Duodenal mucosa (tissue), 2 donors: Measurements from ENCODE around the gene ATRNL1.

ENCODE experiments used
- H3K27ac ChIP-seq: one replicate; pipeline ENCODE4 v1.7.0; 2013; ENCODE audit warnings: low read depth, low read length
- H3K27me3 ChIP-seq, 2 donors: one replicate each; pipeline ENCODE4 v1.7.0; 2013; ENCODE audit warnings: low read length in 2 of 2, control low read depth in 1 of 2; ENCODE audit not compliant: insufficient read depth in 2 of 2, control insufficient read depth in 1 of 2
- H3K36me3 ChIP-seq, 2 donors: one replicate each; pipeline ENCODE4 v1.7.0; 2013; ENCODE audit warnings: low read length in 2 of 2, control low read depth in 1 of 2; ENCODE audit not compliant: insufficient read depth in 2 of 2, control insufficient read depth in 1 of 2
- H3K4me1 ChIP-seq, 2 donors: one replicate each; pipeline ENCODE4 v1.7.0; 2013; ENCODE audit warnings: low read length in 2 of 2, control low read depth in 1 of 2; ENCODE audit not compliant: insufficient read depth in 2 of 2, control insufficient read depth in 1 of 2
- H3K4me3 ChIP-seq, 2 donors: one replicate each; pipeline ENCODE4 v1.7.0; 2013; ENCODE audit warnings: low read length in 2 of 2, low read depth in 1 of 2
- H3K9ac ChIP-seq, 2 donors: one replicate each; pipeline ENCODE4 v1.7.0; 2013; ENCODE audit warnings: low read length in 2 of 2, low read depth in 1 of 2
- H3K9me3 ChIP-seq, 2 donors: one replicate each; pipeline ENCODE4 v1.7.0; 2013; ENCODE audit warnings: low read length in 2 of 2, control low read depth in 1 of 2; ENCODE audit not compliant: control insufficient read depth in 1 of 2

The ATRNL1 gene

DNA sequence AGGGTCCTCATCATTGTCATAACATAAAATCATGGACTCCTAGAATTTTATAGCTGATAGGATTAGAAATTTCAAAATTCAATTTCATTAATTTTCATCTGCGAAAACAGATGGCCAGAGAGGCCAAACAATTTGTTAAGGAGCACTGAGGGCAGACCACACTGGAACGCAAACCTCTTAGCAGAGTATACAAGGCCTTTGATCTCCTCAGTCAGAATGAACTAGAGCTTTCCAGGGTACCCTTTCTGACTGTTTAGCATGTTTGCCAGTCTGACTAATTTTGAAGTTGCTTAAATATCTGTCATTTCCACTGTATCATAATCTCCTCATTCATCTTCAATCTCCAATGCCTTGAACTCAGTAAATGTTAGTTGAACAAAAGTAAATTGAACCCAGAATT, 41.9 kb upstream of the ATRNL1 start:
- no peaks in the 10 kb centered on the region for H3K36me3 ChIP-seq
- no peak overlapping the region for H3K27ac ChIP-seq
- no peaks in the 10 kb centered on the region for H3K9me3 ChIP-seq
- no peaks in the 10 kb centered on the region for H3K27me3 ChIP-seq
- no peak overlapping the region for H3K4me3 ChIP-seq
- no peaks in the 10 kb centered on the region for H3K4me1 ChIP-seq
- H3K9ac ChIP-seq = no peak overlapping the region

DNA sequence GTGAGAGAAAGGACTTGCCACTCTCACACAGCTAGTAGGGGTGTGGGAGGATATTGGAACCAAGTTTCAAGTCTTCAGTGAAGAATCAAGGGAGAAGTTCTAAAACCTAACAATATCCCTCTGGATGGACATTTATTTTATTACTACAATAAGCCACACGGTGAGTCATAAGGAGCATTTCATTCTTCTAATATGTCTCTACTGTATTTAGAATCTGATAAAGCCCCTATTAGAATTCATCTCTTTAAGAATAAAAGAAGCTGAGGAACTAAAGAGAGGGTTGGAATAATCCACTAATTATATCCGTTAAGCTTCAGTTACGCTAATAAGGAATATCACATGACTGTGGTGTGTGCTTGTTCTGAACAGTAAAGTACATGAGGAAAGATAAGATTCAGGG, 40.9 kb upstream of the ATRNL1 start:
- no peak overlapping the region for H3K9ac ChIP-seq
- H3K27ac ChIP-seq = no peak overlapping the region
- no peaks in the 10 kb centered on the region for H3K27me3 ChIP-seq
- H3K36me3 ChIP-seq = no peaks in the 10 kb centered on the region
- no peaks in the 10 kb centered on the region for H3K9me3 ChIP-seq
- no peak overlapping the region for H3K4me3 ChIP-seq
- H3K4me1 ChIP-seq = no peaks in the 10 kb centered on the region

- H3K27me3 ChIP-seq = no peaks in the 10 kb centered on the region
- no peak overlapping the region for H3K9ac ChIP-seq
- H3K4me3 ChIP-seq = no peak overlapping the region
- no peaks in the 10 kb centered on the region for H3K9me3 ChIP-seq
- no peaks in the 10 kb centered on the region for H3K4me1 ChIP-seq
- no peaks in the 10 kb centered on the region for H3K36me3 ChIP-seq
- H3K27ac ChIP-seq = no peak overlapping the region
Observed at GRCh38 chr10:115052728-115053127, 40.4 kb upstream of the ATRNL1 start.

- no peaks in the 10 kb centered on the region for H3K9me3 ChIP-seq
- no peaks in the 10 kb centered on the region for H3K36me3 ChIP-seq
- H3K9ac ChIP-seq = no peak overlapping the region
- no peak overlapping the region for H3K27ac ChIP-seq
- no peak overlapping the region for H3K4me3 ChIP-seq
- H3K4me1 ChIP-seq = no peaks in the 10 kb centered on the region
- H3K27me3 ChIP-seq = no peaks in the 10 kb centered on the region
Observed at GRCh38 chr10:115056186-115056585, 37.0 kb upstream of the ATRNL1 start.

DNA sequence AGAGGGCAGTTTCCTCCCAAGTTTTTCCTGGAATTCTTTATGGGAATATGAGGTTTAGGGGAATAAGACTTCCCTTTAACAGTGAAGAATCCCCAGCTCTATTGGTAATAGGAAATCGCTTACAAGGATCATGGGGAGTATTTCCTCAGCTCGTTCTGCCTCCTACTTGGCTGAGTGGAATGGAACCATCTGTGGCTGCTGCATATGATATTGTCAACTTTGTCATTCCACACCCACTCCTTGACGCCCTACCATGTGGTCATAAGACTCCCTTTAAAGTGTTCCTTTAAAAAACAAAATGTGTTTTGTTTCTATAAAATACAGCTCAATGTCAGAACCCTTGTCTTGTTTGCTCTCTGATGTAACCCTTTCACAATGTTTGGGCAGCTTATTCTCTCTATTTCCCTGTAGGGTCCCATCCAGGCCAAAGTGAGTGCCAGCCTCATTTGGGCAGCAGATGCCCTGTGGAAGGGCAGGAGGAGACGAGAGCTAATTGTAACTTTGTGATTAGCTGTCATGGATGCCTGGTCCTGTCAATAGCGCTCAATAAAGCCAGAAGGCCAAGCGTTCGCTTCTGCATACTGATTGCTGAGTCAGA, 33.8 kb upstream of the ATRNL1 start:
- no peak overlapping the region for H3K4me3 ChIP-seq
- no peaks in the 10 kb centered on the region for H3K36me3 ChIP-seq
- no peaks in the 10 kb centered on the region for H3K9me3 ChIP-seq
- H3K9ac ChIP-seq = no peak overlapping the region
- H3K27me3 ChIP-seq = no peaks in the 10 kb centered on the region
- H3K27ac ChIP-seq = no peak overlapping the region
- H3K4me1 ChIP-seq = no peaks in the 10 kb centered on the region

DNA sequence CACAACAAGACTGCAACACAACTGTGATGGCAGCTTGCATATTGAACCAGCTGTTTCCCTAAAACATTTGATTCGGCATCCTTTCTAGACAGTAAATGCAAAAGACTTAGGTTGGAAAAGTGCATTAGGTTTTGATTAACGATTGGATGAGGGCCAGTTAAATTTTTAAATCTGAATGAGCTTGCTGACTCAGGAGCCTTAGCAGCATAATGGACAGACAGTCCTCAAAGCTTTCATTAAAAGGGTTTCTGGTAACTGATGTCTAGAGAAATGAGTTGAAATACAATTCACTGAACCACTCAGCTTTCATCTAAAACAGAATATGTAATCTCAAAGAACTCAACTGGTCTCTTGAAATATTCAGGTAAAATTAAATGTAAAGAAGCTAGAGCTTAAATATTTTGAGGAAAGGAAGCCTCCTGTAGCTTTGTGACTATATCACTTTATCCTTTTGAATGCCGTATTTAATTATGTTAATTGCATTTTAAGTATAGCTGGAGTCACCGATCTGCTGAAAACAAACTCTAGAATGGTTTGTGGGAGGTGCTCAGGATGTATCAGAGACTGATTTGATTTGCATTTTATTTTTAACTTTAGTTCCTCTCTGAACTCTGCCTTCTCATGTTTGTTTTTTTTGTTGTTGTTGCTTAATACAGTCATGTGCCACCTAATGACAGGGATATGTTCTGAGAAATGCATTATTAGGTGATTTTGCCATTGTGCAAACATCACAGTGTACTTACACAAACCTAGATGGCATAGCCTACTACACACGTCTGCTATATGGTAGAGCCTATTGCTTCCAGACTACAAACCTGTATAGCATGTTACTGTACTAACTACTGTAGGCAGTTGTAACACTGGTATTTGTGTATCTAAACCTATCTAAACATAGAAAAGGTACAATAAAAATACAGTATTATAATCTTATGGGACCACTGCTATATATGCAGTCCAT, 29.2 kb upstream of the ATRNL1 start:
- no peaks in the 10 kb centered on the region for H3K9me3 ChIP-seq
- no peaks in the 10 kb centered on the region for H3K36me3 ChIP-seq
- no peaks in the 10 kb centered on the region for H3K4me1 ChIP-seq
- H3K27me3 ChIP-seq = no peaks in the 10 kb centered on the region
- no peak overlapping the region for H3K4me3 ChIP-seq
- H3K9ac ChIP-seq = no peak overlapping the region
- no peak overlapping the region for H3K27ac ChIP-seq

- Histone ChIP-seq H3K9ac (no peak overlapping the region), H3K4me1 (no peaks in the 10 kb centered on the region), H3K9me3 (no peaks in the 10 kb centered on the region), H3K36me3 (no peaks in the 10 kb centered on the region), H3K4me3 (no peak overlapping the region), H3K27ac (no peak overlapping the region), H3K27me3 (no peaks in the 10 kb centered on the region)
Observed at GRCh38 chr10:115065801-115066200, 27.4 kb upstream of the ATRNL1 start.

DNA sequence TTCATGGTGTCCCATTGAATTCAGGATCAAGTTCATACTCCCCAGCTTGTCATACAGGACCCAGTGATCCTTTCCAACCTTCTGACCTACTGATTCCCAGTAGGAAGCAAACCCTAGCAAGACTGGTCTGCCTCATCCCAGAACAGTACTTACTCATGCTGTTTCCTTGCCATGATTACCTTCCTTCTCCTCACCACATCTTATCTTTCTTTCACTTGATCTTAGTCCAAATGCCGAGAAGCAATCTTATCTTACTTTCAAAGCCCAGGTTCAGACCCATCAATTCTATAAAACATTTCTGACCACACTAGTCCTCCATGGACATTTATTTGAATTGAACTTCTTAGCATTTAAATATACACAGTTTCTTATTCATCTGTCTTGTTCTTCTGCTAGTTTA, 26.6 kb upstream of the ATRNL1 start:
- no peak overlapping the region for H3K27ac ChIP-seq
- H3K36me3 ChIP-seq = no peaks in the 10 kb centered on the region
- H3K9ac ChIP-seq = no peak overlapping the region
- no peaks in the 10 kb centered on the region for H3K4me1 ChIP-seq
- H3K27me3 ChIP-seq = no peaks in the 10 kb centered on the region
- H3K9me3 ChIP-seq = no peaks in the 10 kb centered on the region
- H3K4me3 ChIP-seq = no peak overlapping the region

DNA sequence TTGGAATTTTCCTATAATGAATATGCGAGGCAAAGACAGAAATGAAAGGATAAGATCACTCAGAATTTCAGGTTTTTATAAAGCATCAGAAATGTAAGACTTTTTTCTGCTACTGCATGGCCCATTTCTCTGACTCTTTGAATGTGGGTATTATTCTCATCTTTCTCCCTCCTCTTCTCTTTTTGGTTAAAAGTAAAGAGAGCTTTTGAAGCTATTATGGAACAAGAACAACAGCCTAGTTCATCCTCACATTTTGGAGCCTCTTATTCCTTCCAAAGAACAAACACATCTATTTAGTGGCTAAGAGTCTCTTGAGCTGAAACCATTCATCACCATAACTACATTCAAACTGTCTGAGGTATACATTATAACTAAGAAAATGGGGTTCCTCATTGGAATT, 19.4 kb upstream of the ATRNL1 start:
- Histone ChIP-seq H3K27me3 (no peaks in the 10 kb centered on the region), H3K4me3 (no peak overlapping the region), H3K9me3 (no peaks in the 10 kb centered on the region), H3K9ac (no peak overlapping the region), H3K4me1 (no peaks in the 10 kb centered on the region), H3K27ac (no peak overlapping the region), H3K36me3 (no peaks in the 10 kb centered on the region)

GRCh38 chr10:115082506-115082905, 10.7 kb upstream of the ATRNL1 start:
- H3K27me3 ChIP-seq = no peaks in the 10 kb centered on the region
- no peaks in the 10 kb centered on the region for H3K36me3 ChIP-seq
- no peak overlapping the region for H3K4me3 ChIP-seq
- H3K9ac ChIP-seq = no peak overlapping the region
- peaks cover 0 to 2% of the 10 kb centered on the region in 2 donors for H3K9me3 ChIP-seq
- no peaks in the 10 kb centered on the region for H3K4me1 ChIP-seq
- H3K27ac ChIP-seq = no peak overlapping the region
